ENCODE measurements around the gene DIP2B. TPM values are rescaled to one million over a fixed set of nuclear protein-coding genes. Genes with fewer than 3 reads are reported as not detected.

The DIP2B gene
- total RNA-seq, 1 donor from 2014 or later: 37.1 TPM

DNA sequence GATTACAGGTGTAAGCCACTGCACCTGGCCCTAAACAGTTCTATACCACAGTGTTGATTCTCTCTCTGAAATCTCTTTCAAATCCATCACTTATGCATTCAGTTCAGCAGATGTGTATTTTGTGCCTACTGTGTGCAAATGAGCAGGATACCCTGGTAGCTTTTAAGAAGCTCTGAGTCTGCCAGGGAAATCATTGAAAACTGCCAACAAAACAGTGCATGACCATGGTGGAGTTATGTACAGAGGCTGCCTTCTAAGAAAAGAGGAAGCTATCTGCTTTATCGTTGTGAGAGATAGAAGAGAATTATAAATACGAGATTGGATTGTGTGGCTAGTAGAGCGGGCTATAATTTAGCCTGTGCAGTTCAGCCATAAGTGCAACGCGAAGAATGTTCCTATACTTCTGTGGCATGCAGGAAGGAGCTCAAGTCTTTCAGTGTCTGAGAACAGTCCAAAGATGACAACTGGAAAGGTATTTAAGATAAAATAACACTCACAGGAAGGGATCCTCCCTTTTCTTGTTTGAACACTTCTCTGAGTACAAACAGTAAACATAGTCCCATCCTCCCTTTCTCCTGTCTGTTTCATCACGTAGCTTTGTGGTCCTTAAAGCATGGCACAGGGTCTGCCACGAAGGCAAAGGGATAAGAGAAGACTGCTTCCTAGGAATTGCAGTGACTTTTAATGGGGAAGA lies 4.3 kb downstream of the DIP2B start:
- H3K9me3 Mint-ChIP-seq: no peaks in the 10 kb centered on the region
- no peak overlapping the region for H3K4me3 Mint-ChIP-seq
- TF ChIP-seq EZH2 (IDR thresholded peaks at IDR 0.05) (no peak), EZH2phosphoT487 (IDR thresholded peaks at IDR 0.05) (no peak)
- TF ChIP-seq, protein P1, sequence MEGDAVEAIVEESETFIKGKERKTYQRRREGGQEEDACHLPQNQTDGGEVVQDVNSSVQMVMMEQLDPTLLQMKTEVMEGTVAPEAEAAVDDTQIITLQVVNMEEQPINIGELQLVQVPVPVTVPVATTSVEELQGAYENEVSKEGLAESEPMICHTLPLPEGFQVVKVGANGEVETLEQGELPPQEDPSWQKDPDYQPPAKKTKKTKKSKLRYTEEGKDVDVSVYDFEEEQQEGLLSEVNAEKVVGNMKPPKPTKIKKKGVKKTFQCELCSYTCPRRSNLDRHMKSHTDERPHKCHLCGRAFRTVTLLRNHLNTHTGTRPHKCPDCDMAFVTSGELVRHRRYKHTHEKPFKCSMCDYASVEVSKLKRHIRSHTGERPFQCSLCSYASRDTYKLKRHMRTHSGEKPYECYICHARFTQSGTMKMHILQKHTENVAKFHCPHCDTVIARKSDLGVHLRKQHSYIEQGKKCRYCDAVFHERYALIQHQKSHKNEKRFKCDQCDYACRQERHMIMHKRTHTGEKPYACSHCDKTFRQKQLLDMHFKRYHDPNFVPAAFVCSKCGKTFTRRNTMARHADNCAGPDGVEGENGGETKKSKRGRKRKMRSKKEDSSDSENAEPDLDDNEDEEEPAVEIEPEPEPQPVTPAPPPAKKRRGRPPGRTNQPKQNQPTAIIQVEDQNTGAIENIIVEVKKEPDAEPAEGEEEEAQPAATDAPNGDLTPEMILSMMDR (IDR thresholded peaks at IDR 0.05): no peak
- H3K27ac Mint-ChIP-seq: no peak overlapping the region
- Histone ChIP-seq H3K4me1 (peaks cover 12% of the 10 kb centered on the region), H3K27me3 (no peaks in the 10 kb centered on the region), H3K9ac (no peak overlapping the region), H3K79me2 (ENCODE audit: low read depth) (peaks cover 89% of the 10 kb centered on the region), H3K36me3 (no peaks in the 10 kb centered on the region), H3K4me2 (no peak overlapping the region), H3K27ac (no peak overlapping the region), H2AFZ (replicated peaks) (no peak overlapping the region), H3K4me3 (no peak overlapping the region), H4K20me1 (ENCODE audit: low read depth) (peaks cover 29% of the 10 kb centered on the region), H3F3A (ENCODE audit: low read depth) (no peaks in the 10 kb centered on the region), H3K9me3 (ENCODE audit: low read depth) (no peaks in the 10 kb centered on the region)
- no peak for DNase-seq (ENCODE audit: low spot score)
- peaks cover 26% of the 10 kb centered on the region for H3K4me1 Mint-ChIP-seq
- H3K36me3 Mint-ChIP-seq: no peaks in the 10 kb centered on the region
- no peaks in the 10 kb centered on the region for H3K27me3 Mint-ChIP-seq (ENCODE audit: insufficient read depth, low read depth)

DNA sequence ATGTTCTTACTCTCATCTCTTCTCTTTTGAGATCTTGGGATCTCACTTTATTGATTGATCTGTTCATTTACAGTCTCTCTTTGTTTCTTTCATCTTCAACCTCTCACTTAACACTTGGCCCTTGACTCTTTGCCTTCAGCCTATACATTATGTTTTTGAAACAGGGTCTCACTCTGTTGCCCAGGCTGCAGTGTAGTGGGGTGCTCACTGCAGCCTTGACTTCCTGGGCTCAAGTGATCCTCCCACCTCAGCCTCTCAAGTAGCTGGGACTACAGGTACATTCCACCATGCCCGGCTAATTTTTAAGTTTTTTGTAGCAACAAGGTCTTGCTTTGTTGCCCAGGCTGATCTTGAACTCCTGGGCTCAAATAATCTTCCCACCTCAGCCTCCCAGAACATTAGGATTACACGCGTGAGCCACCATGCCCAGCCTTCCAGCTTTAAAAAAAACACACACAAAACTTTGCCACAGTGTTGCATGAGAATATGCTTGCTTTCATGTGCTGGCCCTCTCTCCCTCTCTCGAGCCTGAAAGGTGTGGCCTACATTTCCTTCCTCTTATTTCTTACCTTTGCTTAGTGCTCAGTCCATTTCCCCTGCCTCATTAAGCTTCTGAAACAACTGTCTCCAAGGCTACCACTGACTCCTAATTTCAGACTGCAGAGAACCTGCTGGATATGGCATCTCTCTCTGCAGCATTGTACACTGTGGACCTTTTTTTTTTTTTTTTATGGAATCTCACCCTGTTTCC lies 9.9 kb downstream of the DIP2B start:
- no peaks in the 10 kb centered on the region for H3K36me3 ChIP-seq
- peaks cover 7% of the 10 kb centered on the region for H4K20me1 ChIP-seq (ENCODE audit: low read depth)
- peaks cover 98% of the 10 kb centered on the region for H3K79me2 ChIP-seq (ENCODE audit: low read depth)
- Mint-ChIP-seq H3K9me3 (no peaks in the 10 kb centered on the region), H3K4me1 (no peaks in the 10 kb centered on the region), H3K27ac (no peak overlapping the region), H3K4me3 (no peak overlapping the region), H3K27me3 (ENCODE audit: insufficient read depth, low read depth) (no peaks in the 10 kb centered on the region), H3K36me3 (no peaks in the 10 kb centered on the region)
- DNase-seq (ENCODE audit: low spot score): no peak
- no peak overlapping the region for H3K4me3 ChIP-seq
- no peak overlapping the region for H3K9ac ChIP-seq
- H3K4me1 ChIP-seq: no peaks in the 10 kb centered on the region
- no peak overlapping the region for H3K27ac ChIP-seq
- TF ChIP-seq, protein P1 (IDR thresholded peaks at IDR 0.05): no peak
- TF ChIP-seq EZH2phosphoT487 (IDR thresholded peaks at IDR 0.05) (no peak), EZH2 (IDR thresholded peaks at IDR 0.05) (no peak)
- H3K9me3 ChIP-seq (ENCODE audit: low read depth): no peaks in the 10 kb centered on the region
- no peak overlapping the region for H3K4me2 ChIP-seq
- H3K27me3 ChIP-seq: no peaks in the 10 kb centered on the region
- H2AFZ ChIP-seq (replicated peaks): no peak overlapping the region
- H3F3A ChIP-seq (ENCODE audit: low read depth): no peaks in the 10 kb centered on the region

DNA sequence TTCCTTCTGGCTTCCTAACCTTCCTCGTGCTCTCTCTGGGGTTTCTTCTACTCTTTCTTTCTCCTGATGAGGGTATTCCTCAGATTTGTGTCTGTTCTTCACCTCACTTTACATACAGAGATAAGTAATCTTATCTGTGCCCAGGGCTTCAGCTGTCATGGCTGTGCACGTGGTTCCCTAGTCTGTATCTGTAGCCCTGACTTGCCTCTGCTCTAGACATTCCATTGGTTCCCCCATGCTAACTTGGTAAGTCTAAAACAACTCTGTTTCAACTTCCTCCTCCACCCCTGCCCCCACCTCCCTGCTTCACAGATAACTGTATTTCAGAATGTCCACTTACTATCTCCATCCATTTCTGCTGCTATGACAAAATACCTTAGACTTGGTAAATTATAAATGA lies 10.8 kb downstream of the DIP2B start:
- Histone ChIP-seq H3K79me2 (ENCODE audit: low read depth) (peaks cover 98% of the 10 kb centered on the region), H3K9ac (no peak overlapping the region), H2AFZ (replicated peaks) (no peak overlapping the region), H3K4me1 (no peaks in the 10 kb centered on the region), H3K27ac (no peak overlapping the region), H4K20me1 (ENCODE audit: low read depth) (no peaks in the 10 kb centered on the region), H3K9me3 (ENCODE audit: low read depth) (no peaks in the 10 kb centered on the region), H3K36me3 (no peaks in the 10 kb centered on the region), H3K4me3 (no peak overlapping the region), H3F3A (ENCODE audit: low read depth) (no peaks in the 10 kb centered on the region), H3K27me3 (no peaks in the 10 kb centered on the region), H3K4me2 (no peak overlapping the region)
- Mint-ChIP-seq H3K27ac (no peak overlapping the region), H3K27me3 (ENCODE audit: insufficient read depth, low read depth) (no peaks in the 10 kb centered on the region), H3K36me3 (peaks cover under 1% of the 10 kb centered on the region), H3K4me1 (no peaks in the 10 kb centered on the region), H3K4me3 (no peak overlapping the region), H3K9me3 (no peaks in the 10 kb centered on the region)
- TF ChIP-seq EZH2 (IDR thresholded peaks at IDR 0.05) (no peak), EZH2phosphoT487 (IDR thresholded peaks at IDR 0.05) (no peak)
- TF ChIP-seq, protein P1 (IDR thresholded peaks at IDR 0.05): no peak
- no peak for DNase-seq (ENCODE audit: low spot score)

All from neural progenitor cell (in vitro differentiated cells).